AG04450 (cell line): ENCODE data around the gene SIGLEC10. TPM values are rescaled to one million over a fixed set of nuclear protein-coding genes. Genes with fewer than 3 reads are reported as not detected.

ENCODE experiments used
- CTCF ChIA-PET: fragments of 300-600, 350-600 bp; formaldehyde crosslinking; extraction: SDS; loops from one replicate; lab custom pipeline; 2022; ENCODE audit warnings: antibody characterized with exemption, inconsistent platforms; lab: Charles Lee
- POLR2A ChIA-PET: fragments of 350-600 bp; formaldehyde crosslinking; extraction: SDS; loops from one replicate; lab custom pipeline; 2021; ENCODE audit warnings: antibody characterized with exemption, inconsistent platforms; lab: Yijun Ruan, JAX
- DNase-seq: peaks from one replicate; pipeline ENCODE4 v3.0.0-alpha.2; 2011; ENCODE audit warnings: low read depth, low spot score
- H3K27ac ChIP-seq: one replicate; pipeline ENCODE4 v1.5.1; 2012; ENCODE audit warnings: low read depth, low read length, control low read depth
- H3K27me3 ChIP-seq: one replicate; pipeline ENCODE4 v1.6.0; 2012; ENCODE audit warnings: low read length; ENCODE audit not compliant: control insufficient read depth, insufficient read depth
- H3K4me3 ChIP-seq: 2 replicates; pipeline ENCODE4 v1.5.1; 2011; ENCODE audit warnings: mild to moderate bottlenecking, low read depth, low read length, control low read depth
- H3K9me3 ChIP-seq: 2 replicates; pipeline ENCODE4 v1.5.1; 2012; ENCODE audit warnings: low read length; ENCODE audit not compliant: control insufficient read depth, insufficient read depth
- polyA plus RNA-seq: library from polyadenylated mRNA; depleted of rRNA; stranded (reverse); fragments of >200 nt; gene quantifications from 2 replicates; pipeline ENCODE4 v1.2.3, GENCODE V29; 2011; rRNA removed
- small RNA-seq: library from RNA; depleted of rRNA; stranded (forward); fragments of <200 nt; gene quantifications from one replicate; pipeline ENCODE3, GENCODE V24; 2012; ENCODE audit warnings: low read depth; ENCODE audit not compliant: insufficient read length
- TF ChIP-seq, protein P1 (sequence below): IDR thresholded peaks from 2 replicates; pipeline ENCODE4 v1.5.1; 2011; ENCODE audit warnings: low read depth, low read length, control low read depth, inconsistent platforms

SIGLEC10 gene
- polyA plus RNA-seq, 1 experiment, result not detected

GRCh38 chr19:51364200-51365106 is 53.0 kb downstream of the SIGLEC10 start:
- Histone ChIP-seq H3K27me3 (no peaks in the 10 kb centered on the region), H3K27ac (no peak overlapping the region), H3K4me3 (no peak overlapping the region), H3K9me3 (no peaks in the 10 kb centered on the region; the same call in 1 of the 2 replicates)
- DNase-seq, result no peak
- TF ChIP-seq, protein P1, sequence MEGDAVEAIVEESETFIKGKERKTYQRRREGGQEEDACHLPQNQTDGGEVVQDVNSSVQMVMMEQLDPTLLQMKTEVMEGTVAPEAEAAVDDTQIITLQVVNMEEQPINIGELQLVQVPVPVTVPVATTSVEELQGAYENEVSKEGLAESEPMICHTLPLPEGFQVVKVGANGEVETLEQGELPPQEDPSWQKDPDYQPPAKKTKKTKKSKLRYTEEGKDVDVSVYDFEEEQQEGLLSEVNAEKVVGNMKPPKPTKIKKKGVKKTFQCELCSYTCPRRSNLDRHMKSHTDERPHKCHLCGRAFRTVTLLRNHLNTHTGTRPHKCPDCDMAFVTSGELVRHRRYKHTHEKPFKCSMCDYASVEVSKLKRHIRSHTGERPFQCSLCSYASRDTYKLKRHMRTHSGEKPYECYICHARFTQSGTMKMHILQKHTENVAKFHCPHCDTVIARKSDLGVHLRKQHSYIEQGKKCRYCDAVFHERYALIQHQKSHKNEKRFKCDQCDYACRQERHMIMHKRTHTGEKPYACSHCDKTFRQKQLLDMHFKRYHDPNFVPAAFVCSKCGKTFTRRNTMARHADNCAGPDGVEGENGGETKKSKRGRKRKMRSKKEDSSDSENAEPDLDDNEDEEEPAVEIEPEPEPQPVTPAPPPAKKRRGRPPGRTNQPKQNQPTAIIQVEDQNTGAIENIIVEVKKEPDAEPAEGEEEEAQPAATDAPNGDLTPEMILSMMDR, result no peak
- CTCF ChIA-PET, result interaction anchor here (0.6 to 0.8 kb wide), 2 partner anchors 25 to 58 kb away, joined by 3 read pairs; no protein-coding TSS in a partner anchor
- POLR2A ChIA-PET, result no interaction called here

DNA sequence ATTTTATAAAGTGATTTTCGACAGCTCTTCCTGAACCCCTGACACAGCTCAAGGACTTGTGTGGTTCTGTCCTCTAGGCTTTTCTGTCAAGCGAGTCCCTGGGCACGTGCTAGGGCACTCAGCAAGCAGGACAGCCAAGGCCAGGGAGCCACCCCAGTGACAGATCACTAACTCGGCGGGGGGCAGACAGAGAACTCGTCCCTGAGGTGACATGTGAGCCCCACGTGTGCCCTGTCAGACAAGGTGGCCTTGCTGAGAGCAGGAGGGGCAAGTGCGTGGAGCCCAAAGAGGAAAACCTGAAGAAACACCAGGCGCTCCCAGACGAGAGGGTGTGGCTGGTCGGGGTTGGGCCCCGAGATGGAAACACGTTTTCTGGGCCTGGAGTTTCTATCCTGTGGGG is 56.2 kb downstream of the SIGLEC10 start:
- Histone ChIP-seq H3K4me3 (no peak overlapping the region), H3K27me3 (no peaks in the 10 kb centered on the region), H3K27ac (no peak overlapping the region), H3K9me3 (no peaks in the 10 kb centered on the region; the same call in 1 of the 2 replicates)
- ChIA-PET POLR2A (no interaction called here), CTCF (no interaction called here)
- DNase-seq, result no peak
- TF ChIP-seq, protein P1, result no peak

Small RNAs within 50 kb of the gene (small RNA-seq; reads per million reads assigned to genes)
- gene AC020914.5, result not detected

Other genes with a start within 250 kb of the SIGLEC10 start
- not detected in 2 replicates for gene CD33, start 192.6 kb downstream of the SIGLEC10 start, polyA plus RNA-seq
- not detected in 2 replicates for gene SIGLECL1, start 166.6 kb downstream of the SIGLEC10 start, polyA plus RNA-seq
- not detected in 2 replicates for gene IGLON5, start 106.0 kb downstream of the SIGLEC10 start, polyA plus RNA-seq
- gene VSIG10L, start 75.5 kb downstream of the SIGLEC10 start, polyA plus RNA-seq, result 0.96 and 1.0 TPM in 2 replicates
- 80.8 and 86.6 TPM in 2 replicates for gene ETFB, start 51.3 kb downstream of the SIGLEC10 start, polyA plus RNA-seq
- not detected in 2 replicates for gene CLDND2, start 48.6 kb downstream of the SIGLEC10 start, polyA plus RNA-seq
- not detected in 2 replicates for gene NKG7, start 45.0 kb downstream of the SIGLEC10 start, polyA plus RNA-seq
- not detected in 2 replicates for gene LIM2, start 29.7 kb downstream of the SIGLEC10 start, polyA plus RNA-seq
- gene C19orf84, start 27.1 kb downstream of the SIGLEC10 start, polyA plus RNA-seq, result not detected in 2 replicates
- gene SIGLEC8, start 40.8 kb upstream of the SIGLEC10 start, polyA plus RNA-seq, result not detected in 2 replicates
- gene CEACAM18, start 60.9 kb upstream of the SIGLEC10 start, polyA plus RNA-seq, result not detected in 2 replicates
- not detected in 2 replicates for gene SIGLEC12, start 84.2 kb upstream of the SIGLEC10 start, polyA plus RNA-seq
- gene SIGLEC6, start 114.0 kb upstream of the SIGLEC10 start, polyA plus RNA-seq, result not detected in 2 replicates
- gene ZNF175, start 153.6 kb upstream of the SIGLEC10 start, polyA plus RNA-seq, result 4.8 and 6.4 TPM in 2 replicates
- gene SIGLEC5, start 212.8 kb upstream of the SIGLEC10 start, polyA plus RNA-seq, result not detected in 2 replicates
- gene SIGLEC14, start 229.2 kb upstream of the SIGLEC10 start, polyA plus RNA-seq, result not detected in 2 replicates